ENCODE data around the gene SLCO4A1.
"Not testable (repeated sequence)": the region's sequence is repeated elsewhere in the genome, so short reads cannot be mapped to it uniquely, and the experiment has no call there.

Gene SLCO4A1

DNA sequence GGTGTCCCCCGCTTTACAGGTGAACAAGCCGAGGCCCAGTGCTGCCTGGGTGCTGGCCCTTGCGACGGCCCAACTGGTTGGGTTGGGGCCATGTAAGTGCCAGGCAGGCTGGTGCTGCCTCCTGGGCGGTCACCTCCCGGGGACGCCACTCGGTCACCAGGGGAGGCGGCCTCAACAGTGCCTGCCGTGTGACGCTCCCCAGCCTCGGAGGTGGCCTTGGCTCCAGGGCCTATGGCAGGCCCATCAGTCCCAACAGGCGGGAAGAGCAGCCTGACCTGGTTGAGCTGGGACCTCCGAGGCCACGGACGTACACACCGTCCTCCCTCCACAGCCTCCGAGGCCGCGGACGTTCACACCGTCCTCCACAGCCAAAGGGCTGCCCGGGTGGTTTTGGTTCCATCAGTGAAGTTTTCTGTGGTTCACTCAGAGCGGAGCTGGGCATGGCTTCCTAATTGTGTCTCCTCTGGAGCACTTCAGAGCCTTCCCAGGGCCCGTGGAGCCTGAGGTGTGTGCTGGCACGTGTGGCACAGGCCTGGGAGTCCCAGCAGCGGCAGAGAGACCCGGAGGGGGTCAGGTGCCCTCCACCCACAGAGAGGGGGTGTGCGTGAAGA, 19.3 kb upstream of the SLCO4A1 start:
- DNase-seq (ENCODE audit: low read depth): no peak

DNA sequence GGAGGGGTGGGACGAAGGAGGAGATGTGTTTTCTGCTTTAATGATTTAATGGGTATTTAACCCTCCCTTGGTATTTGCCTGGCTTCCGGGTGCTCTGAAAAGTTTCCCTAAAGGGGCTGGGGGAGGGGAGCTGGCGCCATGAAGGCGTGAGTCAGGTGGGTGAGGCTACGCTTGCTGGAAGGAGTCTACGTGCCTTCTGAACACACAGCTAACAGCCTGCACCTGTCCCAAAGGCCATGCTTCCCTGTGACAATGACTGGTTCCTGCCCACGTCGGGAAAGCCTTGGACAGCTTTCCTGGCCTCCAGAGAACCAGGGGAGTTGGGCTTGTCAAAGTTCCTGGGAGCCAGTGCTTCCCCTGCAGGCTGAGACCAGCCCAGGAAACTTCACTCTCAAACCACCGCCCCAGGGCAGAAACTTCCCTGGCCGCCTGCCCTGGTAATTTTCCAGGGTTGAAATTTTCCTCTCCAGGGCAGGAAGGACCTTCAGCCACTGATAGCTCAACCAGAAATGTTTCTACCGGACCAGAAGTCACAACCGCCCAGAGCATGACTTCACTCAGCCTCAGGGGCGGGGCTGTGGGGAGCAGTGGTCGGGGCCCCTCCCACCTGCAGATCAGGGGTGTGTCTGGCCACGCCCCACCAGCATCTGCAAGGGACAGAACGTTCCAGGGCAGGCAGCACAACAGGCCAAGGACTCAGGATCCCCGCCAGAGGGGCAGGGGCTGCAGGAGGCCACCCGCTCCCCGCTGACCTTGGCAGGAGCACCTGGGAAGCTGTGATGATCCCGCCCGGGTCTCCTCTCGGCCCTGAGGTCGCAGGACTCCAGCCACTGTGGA, 18.6 kb upstream of the SLCO4A1 start:
- peak; percentile 73 for DNase-seq (ENCODE audit: low read depth)

DNA sequence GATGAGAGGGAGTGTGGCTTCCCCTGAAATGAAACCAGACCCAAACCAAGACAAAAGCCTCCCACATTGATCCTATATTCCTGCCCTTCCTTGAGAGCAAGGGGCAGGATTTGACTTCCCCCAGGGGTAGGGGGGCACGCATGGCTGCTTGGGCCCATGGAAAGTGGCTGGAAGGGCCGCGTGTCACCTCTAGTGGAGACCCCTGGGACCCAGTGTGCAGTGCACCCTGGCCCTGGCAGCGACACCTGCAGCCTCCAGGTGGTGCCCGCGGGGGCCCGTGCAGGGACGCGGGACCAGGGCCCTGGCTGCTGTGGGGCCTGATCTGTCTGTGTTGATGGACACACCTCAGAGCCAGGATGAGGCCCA, 18.0 kb upstream of the SLCO4A1 start:
- no peak for DNase-seq (ENCODE audit: low read depth)

DNA sequence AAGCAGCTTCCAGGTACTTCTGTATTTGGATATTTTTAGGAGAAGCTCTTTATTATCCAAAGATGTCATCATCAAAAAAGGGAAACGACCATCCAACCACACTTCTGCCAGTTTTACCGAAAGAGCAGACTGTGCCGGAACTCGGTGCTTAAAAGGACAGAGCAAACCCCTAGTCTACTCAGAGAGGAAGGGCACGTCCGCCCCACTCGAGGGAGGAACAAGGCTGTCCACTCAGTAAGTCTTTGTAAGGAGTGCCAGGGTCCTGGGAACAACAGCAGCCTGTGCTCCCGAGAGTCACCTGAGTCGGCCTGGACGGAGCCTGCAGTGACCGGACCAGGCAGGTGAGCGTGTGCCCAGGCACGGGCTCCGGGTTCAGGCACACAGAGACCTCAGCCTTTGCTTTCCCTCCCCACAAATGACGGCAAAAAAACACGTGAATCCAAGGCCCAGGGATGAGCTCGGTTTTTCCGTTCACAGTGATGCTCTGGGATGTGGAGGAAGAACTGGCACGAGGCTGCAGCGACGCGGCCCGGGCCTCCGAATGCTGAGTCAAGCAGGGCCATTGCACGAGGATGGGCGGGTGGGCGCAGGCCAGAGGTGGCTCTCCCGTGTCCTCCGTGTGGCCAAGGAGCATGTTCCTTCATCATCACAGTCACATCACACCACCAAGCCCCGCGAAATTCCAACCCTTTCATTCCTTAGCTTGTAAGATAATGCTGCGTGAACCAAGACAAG, 17.4 kb upstream of the SLCO4A1 start:
- DNase-seq (ENCODE audit: low read depth): no peak

DNA sequence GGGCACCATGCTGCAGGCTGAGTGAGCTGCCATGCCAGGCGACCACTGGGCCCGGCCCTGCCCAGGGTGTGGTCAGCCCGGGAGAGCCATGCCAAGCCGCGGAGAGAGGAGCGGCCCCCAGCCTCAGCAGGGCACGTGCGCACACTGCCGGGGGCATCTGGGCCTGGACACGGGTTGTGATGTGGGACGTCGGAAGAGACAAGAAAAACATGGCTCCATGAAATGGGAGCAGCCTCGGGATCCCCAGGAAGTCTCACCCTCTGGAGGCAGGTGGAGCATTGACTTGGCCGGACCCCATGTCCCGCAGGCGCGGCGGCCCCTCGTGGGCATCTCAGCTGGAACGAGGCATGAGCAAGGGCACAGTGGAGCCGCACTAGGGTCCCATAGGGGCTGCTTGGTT, 16.8 kb upstream of the SLCO4A1 start:
- no peak for DNase-seq (ENCODE audit: low read depth)

DNA sequence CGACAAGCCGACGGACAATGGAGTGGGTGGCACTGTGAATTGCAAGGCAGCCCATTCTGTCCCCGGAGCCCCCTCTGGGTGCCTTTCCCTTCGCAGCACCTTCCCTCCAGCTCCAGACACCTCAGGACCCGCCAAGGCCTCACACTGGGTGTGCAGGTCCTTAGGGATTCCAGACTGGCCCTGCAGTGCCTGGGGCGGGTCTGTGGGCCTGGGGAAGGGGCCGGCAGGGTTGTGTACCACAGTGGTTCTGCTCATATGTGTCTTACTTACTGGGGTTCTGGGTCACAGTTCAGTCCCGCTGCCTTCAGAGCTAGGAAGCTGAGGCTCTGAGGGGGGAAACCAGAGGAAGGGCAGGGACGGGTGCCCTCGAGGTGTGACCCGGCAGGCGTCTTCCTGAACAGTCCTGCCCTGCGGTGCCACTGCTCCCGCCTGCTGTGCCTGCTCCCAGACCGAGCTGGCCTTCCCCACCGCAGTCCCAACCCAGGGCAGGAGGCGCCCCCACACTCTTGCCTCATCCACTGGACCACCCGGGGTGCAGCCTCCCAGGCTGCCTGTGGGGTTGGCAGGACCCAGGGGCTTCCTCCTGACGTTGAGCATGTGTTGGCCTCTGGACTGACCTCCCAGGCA, 16.3 kb upstream of the SLCO4A1 start:
- DNase-seq (ENCODE audit: low read depth): no peak

DNA sequence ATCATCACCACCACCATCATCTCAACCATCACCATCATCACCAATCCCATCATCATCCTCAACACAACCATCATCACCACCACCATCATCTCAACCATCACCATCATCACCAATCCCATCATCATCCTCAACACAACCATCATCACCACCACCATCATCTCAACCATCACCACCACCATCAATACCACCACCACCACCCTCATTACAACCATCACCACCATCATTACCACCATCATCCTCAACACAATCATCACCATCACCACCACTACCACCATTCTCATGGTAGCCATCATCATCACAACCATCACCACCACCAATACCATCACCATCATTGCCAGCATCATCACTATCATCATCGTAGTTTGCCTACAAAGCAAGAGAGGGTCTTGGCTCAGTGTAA, 14.9 kb upstream of the SLCO4A1 start:
- not testable (repeated sequence) for DNase-seq (ENCODE audit: low read depth)

DNA sequence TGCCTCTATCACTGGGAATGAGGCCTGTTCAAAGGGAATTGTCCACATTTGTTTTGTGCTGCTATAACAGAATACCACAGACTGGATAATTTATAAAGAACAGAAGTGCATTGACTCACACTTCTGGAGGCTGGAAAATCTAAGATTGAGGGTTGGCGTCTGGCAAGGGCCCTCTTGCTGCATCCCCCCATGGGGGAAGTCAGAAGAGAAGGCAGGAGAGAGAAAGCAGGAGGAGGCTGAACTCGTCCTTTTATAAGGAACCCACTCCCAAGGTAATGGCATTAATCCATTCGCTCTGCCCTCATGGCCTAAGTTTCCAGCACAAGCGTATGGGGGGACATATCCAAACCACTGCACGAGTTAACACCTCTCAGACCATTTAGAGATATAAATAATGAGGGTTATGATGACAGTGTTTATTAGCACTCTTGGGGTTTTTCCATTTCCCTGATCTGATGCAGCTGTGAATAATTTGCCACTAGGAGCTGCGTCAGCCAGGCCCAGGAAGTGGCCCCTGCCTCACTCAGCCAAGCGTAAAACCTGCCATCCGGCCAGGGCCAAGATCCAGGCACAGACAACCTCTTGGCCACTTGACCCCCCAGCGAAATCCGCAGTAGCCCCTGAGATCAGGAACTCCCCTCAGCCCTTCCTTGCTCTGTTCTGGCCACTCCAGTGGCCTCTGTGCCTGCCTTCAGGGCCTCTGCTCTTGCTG, 14.2 kb upstream of the SLCO4A1 start:
- DNase-seq (ENCODE audit: low read depth): no peak

DNA sequence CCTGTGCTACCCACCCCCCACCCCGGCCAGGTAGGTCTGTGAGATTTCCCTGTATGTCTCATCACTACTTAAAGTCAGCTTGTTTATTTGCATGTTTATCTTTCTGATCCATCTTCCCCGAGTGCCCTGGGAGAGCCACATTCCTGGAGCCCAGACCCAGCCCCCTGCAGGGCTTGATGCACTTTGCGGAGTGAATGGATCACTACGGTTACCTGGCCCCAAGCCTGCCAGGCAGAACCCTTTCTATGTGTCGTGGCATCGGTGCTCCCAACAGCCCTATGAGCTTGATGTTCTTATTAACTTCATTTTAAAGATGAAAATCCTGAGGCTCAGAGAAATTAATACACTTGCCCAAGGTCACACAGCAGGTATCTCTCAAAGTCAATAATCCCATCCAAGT, 13.6 kb upstream of the SLCO4A1 start:
- no peak for DNase-seq (ENCODE audit: low read depth)

DNA sequence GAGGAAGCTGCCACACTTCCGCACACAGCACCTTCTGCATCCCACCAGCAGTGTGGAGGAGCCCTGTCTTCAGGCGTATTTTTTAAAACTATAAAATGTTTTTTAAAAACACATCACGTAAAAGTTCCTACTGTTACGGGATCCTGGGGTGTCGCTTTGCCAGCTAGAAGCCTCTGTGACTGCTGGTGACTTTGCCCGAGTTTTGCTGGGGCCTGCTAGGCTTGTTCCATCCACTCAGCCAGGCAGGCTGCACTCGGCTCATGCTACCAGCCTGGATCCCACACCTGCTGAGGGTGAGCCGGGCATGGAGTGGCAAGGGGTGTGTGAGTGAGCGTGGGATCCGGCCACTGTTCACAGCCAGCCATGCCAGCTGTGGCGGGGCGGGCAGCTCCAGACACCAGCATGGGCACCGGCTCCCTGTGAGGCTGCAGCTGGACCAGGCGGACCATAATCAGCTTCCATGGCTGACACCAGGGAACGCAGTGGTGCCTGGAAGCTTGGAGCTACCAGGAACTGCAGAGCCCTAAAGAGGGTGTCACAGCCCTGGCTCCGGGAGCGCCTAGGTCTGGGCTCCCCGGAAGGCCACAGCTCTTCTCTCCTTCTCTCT, 12.3 kb upstream of the SLCO4A1 start:
- DNase-seq (ENCODE audit: low read depth): no peak

DNA sequence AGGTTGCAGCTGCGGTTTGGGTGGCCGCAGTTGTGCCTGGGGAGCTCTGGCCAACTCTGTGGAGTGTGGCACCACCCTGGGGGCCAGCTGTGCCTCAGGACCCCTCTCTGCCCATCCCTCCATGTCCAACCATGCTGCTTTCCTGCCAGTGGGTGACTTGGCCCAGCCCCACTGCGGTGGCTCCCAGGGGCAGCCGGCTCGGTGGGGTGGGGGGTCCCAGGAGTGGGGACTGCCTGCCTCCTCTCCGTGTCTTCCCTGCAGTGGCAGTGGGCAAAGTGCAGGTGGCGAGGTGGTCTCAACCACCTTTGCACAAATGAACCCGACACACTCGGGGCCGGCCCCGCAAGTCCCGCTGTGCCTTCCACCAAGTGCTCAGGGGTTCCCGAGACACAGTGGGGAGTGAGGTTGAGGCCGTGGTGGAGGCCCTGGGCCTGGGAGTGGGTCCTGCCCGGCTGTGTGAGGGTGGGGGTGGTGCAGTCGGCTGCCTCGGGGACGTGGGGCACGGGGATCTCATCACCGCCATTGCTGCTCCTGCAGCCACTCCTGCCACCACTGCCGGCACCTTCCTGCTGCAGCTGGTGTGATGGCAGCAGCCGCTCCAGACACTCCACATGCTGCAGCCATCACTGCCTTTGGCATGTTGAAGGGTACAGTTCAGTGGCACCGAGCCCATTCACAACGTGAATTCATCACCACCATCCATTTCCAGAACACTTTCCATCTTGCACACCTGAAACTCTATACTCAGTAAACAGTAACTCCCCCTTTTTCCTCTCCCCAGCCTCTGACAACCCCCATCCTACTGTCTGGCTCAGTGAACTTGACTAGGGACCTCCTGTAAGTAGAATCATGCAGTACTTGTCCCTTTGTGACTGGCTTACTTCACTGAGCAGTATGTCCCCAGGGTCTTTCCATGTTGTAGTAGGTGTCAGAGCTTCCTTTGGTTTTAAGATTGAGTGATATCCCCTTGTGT, 10.7 kb upstream of the SLCO4A1 start:
- DNase-seq (ENCODE audit: low read depth): no peak

DNA sequence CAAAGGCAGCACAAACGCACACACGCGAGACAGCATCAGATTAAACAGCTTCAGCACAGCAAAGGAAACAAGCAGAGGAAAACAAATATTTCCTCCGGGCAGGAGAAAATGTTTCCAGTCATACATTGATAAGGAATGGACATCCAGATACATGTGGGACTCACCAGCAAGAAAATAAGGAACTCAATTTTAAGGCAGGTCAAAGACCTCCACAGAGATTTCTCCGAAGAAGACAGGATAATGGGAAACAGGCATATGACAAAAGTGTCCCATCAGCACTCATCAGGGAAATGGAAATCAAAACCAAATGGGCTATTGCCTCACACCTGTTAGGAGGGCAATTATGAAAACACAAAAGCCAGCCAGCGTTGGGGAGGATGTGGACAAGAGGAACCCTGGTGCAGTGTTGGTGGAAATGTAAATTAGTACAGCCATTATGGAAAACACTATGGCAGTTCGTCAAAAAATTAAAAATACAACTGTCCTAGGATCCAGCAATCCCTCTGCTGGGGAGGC, 9.7 kb upstream of the SLCO4A1 start:
- DNase-seq (ENCODE audit: low read depth): no peak

DNA sequence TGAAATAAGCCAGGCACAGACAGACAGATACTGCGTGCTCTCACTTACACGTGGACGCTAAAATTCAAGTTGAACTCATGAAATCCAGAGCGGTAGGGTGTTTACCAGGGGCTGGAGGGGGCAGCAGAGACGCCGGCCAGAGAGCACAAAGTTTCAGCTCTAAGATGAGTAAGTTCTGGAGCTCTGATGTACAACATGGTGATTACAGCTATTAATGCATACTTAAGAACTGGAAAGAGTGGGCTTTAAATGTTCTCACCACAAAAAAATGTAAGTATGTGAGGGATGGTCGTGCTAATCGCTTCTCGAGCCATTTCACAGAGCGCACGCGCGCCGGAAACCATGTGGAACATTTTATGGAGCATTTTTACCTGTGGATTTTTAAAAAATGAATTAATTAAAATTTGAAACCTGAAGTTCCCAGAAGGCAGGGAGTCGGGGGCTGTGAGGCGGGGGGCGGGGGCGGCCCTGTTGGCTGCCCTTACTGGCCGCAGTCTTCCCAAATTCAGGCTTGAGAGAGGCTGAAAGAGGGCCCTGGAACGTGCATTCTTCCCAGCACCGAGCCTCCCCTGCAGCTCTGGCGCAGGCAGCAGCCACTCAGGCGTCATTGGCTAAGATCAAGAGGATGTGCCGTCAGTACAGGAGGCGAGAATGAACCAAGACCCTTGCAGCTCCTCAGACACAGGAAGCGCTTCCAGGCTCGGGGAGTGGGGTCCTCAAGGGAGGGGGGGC, 8.5 kb upstream of the SLCO4A1 start:
- no peak for DNase-seq (ENCODE audit: low read depth)

DNA sequence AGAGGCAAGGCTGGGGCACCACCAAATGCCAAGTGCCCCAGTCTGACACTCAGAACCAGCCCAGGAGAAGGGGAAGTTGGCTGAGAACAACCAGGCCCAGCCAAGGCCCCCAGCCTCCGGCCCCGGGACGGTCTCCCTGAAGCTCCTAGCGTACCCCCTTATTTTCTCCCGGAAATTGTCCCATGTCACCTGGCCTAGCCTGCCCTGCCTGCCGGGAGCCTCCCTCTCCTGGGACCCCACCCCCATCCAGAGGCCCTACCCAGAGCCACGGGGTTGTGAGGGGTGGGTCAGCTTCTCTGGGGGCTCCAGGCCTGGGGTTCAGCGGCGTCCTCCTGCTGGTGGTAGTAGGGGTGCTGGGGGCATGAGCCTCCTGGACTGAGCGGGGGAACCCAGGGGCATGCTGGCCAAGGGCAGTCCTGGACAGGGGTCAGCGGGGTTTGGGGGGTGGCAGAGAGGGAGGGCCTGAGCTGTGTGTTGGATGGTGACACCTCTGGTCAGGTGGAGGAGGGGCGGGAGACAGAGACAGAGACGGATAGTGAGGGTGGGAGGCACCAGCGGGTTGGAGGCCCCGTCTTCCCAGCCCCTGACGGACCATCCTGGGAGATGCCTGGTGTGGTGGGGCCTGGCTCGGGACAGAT, 7.9 kb upstream of the SLCO4A1 start:
- no peak for DNase-seq (ENCODE audit: low read depth)

DNA sequence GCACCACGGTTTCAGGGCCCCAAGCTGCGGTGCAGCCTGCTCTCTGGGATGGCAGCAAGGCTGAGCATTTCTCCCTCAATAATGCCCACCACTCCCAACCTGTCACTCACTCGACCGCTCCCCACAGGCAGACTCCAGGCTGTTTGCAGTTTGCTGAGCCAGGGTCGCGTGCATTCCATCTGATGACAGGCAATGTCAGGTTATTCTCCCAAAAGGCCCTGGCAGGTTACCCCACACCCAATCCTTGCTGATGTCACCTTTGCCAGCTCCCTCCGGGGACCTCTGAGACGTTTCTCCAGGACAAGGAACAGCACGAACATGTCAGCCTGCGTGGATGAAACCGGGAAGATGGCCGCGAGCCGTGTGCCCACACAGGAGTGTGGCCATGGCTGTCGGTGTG, 7.1 kb upstream of the SLCO4A1 start:
- DNase-seq (ENCODE audit: low read depth): no peak

DNA sequence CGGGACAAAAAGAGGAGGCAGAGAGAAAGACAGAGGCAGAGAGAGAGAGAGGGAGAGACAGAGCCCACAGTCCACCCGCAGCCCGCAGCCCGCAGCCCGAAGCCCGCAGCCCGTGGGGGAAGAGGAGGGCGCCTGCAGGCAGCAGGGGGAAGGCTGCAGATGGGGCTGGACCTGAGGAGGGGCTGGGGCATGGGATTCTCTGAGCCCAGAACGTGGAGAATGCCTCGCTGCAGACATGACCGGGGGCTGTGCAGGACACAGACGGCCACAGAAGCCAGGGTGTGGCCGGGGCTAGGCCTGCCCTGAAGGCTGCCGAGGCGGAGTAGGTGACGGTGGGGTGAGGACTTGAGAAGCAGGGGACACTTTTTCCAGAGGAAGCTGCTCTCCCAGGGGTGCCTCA, 6.5 kb upstream of the SLCO4A1 start:
- no peak for DNase-seq (ENCODE audit: low read depth)

DNA sequence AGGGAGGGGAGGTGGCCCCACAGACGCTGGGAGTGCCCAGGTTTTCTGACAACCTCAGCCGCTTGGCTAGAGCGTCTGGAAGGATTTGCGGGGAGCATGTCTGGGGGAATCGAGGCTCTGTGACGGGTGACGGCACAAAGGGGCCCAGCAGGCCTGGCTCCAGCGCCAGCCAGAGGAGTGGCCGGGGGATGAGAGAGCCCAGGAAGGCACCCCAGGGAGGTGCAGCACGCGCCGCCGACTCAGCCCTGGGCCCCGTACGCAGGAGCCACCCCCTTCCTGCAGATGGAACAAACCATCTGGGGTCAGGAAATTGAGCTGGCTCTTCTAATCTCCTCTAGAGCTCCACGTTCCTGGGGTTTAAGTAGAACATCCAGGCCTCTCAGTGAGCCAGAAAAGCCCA, 5.9 kb upstream of the SLCO4A1 start:
- no peak for DNase-seq (ENCODE audit: low read depth)

DNA sequence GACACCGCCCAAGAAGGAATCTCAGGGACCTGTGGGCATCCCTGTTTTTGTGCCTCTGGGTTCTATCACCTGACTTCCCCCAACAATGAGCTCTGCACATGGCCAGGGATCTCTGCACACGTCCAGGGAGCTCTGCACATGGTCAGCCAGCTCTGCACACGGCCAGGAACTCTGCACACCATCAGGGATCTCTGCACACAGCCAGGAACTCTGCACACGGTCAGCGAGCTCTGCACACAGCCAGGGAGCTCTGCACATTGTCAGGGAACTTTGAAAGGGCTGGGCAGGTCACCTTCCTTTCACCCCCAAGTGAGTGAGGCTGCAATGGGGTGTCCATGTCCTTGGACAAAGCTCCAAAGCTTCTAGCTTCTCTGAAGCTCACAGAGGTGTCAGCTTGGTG, 5.2 kb upstream of the SLCO4A1 start:
- no peak for DNase-seq (ENCODE audit: low read depth)

DNA sequence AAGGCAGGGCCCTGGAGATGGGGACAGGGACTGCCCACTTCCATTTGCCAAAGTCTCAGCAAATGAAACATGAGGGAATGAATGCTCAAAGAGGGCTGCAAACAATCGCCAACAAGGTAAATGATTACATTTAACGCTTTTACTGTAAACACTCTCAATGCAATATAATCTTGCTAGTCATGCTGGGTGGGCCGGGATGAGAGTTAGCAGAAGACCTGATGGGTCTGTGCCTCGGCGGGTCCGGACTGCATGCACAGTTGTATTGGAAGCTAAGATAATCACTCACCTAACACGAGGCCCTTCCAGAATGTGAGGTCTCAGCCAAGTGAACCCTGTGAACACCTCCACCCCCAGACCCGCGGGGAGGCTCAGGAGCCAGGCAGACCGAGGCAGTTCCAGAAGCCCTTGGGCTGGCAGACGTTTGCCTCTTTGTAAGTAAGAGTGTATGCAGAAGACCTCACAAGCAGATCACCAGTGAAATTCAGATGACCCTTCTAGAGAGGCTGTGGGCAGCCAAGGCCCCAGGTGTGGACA, 4.7 kb upstream of the SLCO4A1 start:
- DNase-seq (ENCODE audit: low read depth): no peak

Measured in stimulated activated CD8-positive, alpha-beta memory T cell treated with anti-CD3 and anti-CD28 coated beads, Interleukin-12 subunit alpha, Interleukin-12 subunit beta, amount 100 ng/mL, for 4 hours (primary cell).